Esophagus muscularis mucosa (tissue), 4 donors: ENCODE measurements around the gene NR5A2. TPM values are rescaled to one million over a fixed set of nuclear protein-coding genes. Genes with fewer than 3 reads are reported as not detected.
"Not testable (repeated sequence)": the region's sequence is repeated elsewhere in the genome, so short reads cannot be mapped to it uniquely, and the experiment has no call there.

Experiments used
- DNase-seq: peaks from one replicate; pipeline ENCODE4 v3.0.0-alpha.2; 2017; ENCODE audit errors: extremely low spot score
- H3K27ac ChIP-seq, 4 donors: fragments of 200-600 bp; sonication (generic); replicated peaks in 1 of 4; 1 replicate in 3 of 4; 2 replicates in 1 of 4; pipeline ENCODE4 v1.5.1; 2016 to 2019; ENCODE audit warnings: mild to moderate bottlenecking in 1 of 4
- H3K27me3 ChIP-seq, 4 donors: fragments of 200-600 bp; sonication (generic); one replicate each; pipeline versions ENCODE4 v1.5.1 to v1.6.0; 2016 to 2019
- H3K36me3 ChIP-seq, 4 donors: fragments of 200-600 bp; sonication (generic); one replicate each; pipeline ENCODE4 v1.5.1; 2016 to 2019
- H3K4me1 ChIP-seq, 4 donors: fragments of 200-600 bp; sonication (generic); one replicate each; pipeline ENCODE4 v1.5.1; 2016 to 2019
- H3K4me3 ChIP-seq, 4 donors: fragments of 200-600 bp; sonication (generic); 1 replicate in 2 of 4; 2 replicates in 2 of 4; pipeline ENCODE4 v1.5.1; 2016 to 2019; ENCODE audit warnings: mild to moderate bottlenecking in 4 of 4, moderate library complexity in 1 of 4
- H3K9me3 ChIP-seq, 4 donors: fragments of 200-600 bp; sonication (generic); 1 replicate in 3 of 4; 2 replicates in 1 of 4; pipeline ENCODE4 v1.5.1; 2016 to 2019
- CTCF ChIP-seq, 3 experiments: fragments of 200-600 bp in 2 of 3; fragments of 450-650 bp in 1 of 3; sonication (generic) in 2 of 3; IDR thresholded peaks; one replicate each; pipeline ENCODE4 v1.5.1; 2017 to 2019; ENCODE audit warnings: antibody characterized with exemption in 3 of 3, mild to moderate bottlenecking in 2 of 3, moderate library complexity in 1 of 3
- EP300 ChIP-seq: sonication (generic); formaldehyde crosslinking; IDR thresholded peaks from one replicate; pipeline ENCODE4 v1.6.1; 2017; ENCODE audit warnings: antibody characterized with exemption
- POLR2A ChIP-seq: fragments of 450-650 bp; IDR thresholded peaks from one replicate; pipeline ENCODE4 v1.6.1; 2017; ENCODE audit warnings: antibody characterized with exemption, moderate library complexity, mild to moderate bottlenecking, low read depth
- POLR2AphosphoS5 ChIP-seq, 2 donors: sonication (generic); formaldehyde crosslinking; IDR thresholded peaks; one replicate each; pipeline ENCODE4 v1.6.1; 2017; ENCODE audit warnings: antibody characterized with exemption in 2 of 2
- WGBS: methylation state at CpG from one replicate; pipeline ENCODE4 v1.1.5; 2018; 5-methylcytosine and 5-hydroxymethylcytosine counted together
- intact Hi-C: fragments of 100-400 bp; cut with DNase I; formaldehyde crosslinking; loops from one replicate; pipeline ENCODE4 v1.15.1; 2023
- total RNA-seq, 4 donors: library from RNA; depleted of rRNA; stranded (reverse); fragments of >200 nt; gene quantifications; one replicate each; pipeline versions ENCODE4 v1.1.0 to v1.2.1, GENCODE V29; 2016

NR5A2 gene
- total RNA-seq, 4 donors from 2014 or later, result 0.83 to 4.0 (median 2.9) TPM

- intact Hi-C loops, result no loop called here
- Histone ChIP-seq H3K4me3 (no peak overlapping the region), H3K36me3 (no peaks in the 10 kb centered on the region), H3K27me3 (no peaks in the 10 kb centered on the region), H3K4me1 (peaks cover 12 to 19% (median 15%) of the 10 kb centered on the region in 4 donors), H3K27ac (peak overlapping the region in 2 of 4 donors; percentile 39 to 51), H3K9me3 (no peaks in the 10 kb centered on the region)
- TF ChIP-seq EP300 (no peak), POLR2AphosphoS5 (IDR thresholded peaks at IDR 0.05) (no peak), CTCF (IDR thresholded peaks at IDR 0.05) (no peak), POLR2A (no peak)
- 74% methylated on average over 2 of the region's 2 CpGs for WGBS
- no peak for DNase-seq
Measured at GRCh38 chr1:200183637-200184036, 156.1 kb downstream of the NR5A2 start.

- no peak overlapping the region for H3K4me3 ChIP-seq
- peak overlapping the region in 2 of 4 donors; percentile 39 to 51 for H3K27ac ChIP-seq
- no peak for DNase-seq
- intact Hi-C loops, result no loop called here
- H3K36me3 ChIP-seq, result no peaks in the 10 kb centered on the region
- H3K9me3 ChIP-seq, result no peaks in the 10 kb centered on the region
- peak; percentile 40 to 73 for TF ChIP-seq POLR2AphosphoS5 (IDR thresholded peaks at IDR 0.05)
- TF ChIP-seq CTCF (IDR thresholded peaks at IDR 0.05), result no peak
- 16% methylated on average over 4 of the region's 4 CpGs for WGBS
- no peaks in the 10 kb centered on the region for H3K27me3 ChIP-seq
- H3K4me1 ChIP-seq, result peaks cover 12 to 19% (median 15%) of the 10 kb centered on the region in 4 donors
Measured at GRCh38 chr1:200184196-200184595, 156.7 kb downstream of the NR5A2 start.

- H3K27ac ChIP-seq, H3K9me3 ChIP-seq, H3K36me3 ChIP-seq, H3K27me3 ChIP-seq, intact Hi-C loops, DNase-seq, H3K4me3 ChIP-seq: not testable (repeated sequence)
- 69% methylated on average over 8 of the region's 8 CpGs for WGBS
- peaks cover 12 to 19% (median 15%) of the 10 kb centered on the region in 4 donors for H3K4me1 ChIP-seq
Measured at GRCh38 chr1:200185191-200185590, 157.7 kb downstream of the NR5A2 start.

- H3K27me3 ChIP-seq, H3K27ac ChIP-seq, H3K9me3 ChIP-seq, DNase-seq, H3K4me3 ChIP-seq, intact Hi-C loops, H3K36me3 ChIP-seq: not testable (repeated sequence)
- 91% methylated on average over 2 of the region's 2 CpGs for WGBS
- H3K4me1 ChIP-seq, result peaks cover 12 to 19% (median 15%) of the 10 kb centered on the region in 4 donors
Measured at GRCh38 chr1:200187332-200187731, 159.8 kb downstream of the NR5A2 start.

GRCh38 chr1:200191993-200192392, 164.5 kb downstream of the NR5A2 start:
- no peak for TF ChIP-seq EP300
- TF ChIP-seq POLR2AphosphoS5 (IDR thresholded peaks at IDR 0.05), result no peak
- no peak for TF ChIP-seq POLR2A
- no peak for TF ChIP-seq CTCF (IDR thresholded peaks at IDR 0.05)
- no peaks in the 10 kb centered on the region for H3K4me1 ChIP-seq
- H3K4me3 ChIP-seq, result no peak overlapping the region
- intact Hi-C loops, result no loop called here
- no peaks in the 10 kb centered on the region for H3K9me3 ChIP-seq
- H3K27ac ChIP-seq, result no peak overlapping the region
- H3K36me3 ChIP-seq, result no peaks in the 10 kb centered on the region
- no peak for DNase-seq
- H3K27me3 ChIP-seq, result no peaks in the 10 kb centered on the region
- WGBS, result 77% methylated on average over 3 of the region's 3 CpGs

GRCh38 chr1:200194477-200194876, 167.0 kb downstream of the NR5A2 start:
- H3K27me3 ChIP-seq, result no peaks in the 10 kb centered on the region
- no peaks in the 10 kb centered on the region for H3K9me3 ChIP-seq
- intact Hi-C loops, result no loop called here
- no peaks in the 10 kb centered on the region for H3K36me3 ChIP-seq
- no peak for TF ChIP-seq EP300
- no peak for TF ChIP-seq POLR2A
- no peak for TF ChIP-seq POLR2AphosphoS5 (IDR thresholded peaks at IDR 0.05)
- TF ChIP-seq CTCF (IDR thresholded peaks at IDR 0.05), result no peak
- H3K4me1 ChIP-seq, result no peaks in the 10 kb centered on the region
- H3K27ac ChIP-seq, result no peak overlapping the region
- 97% methylated on average over 8 of the region's 8 CpGs for WGBS
- H3K4me3 ChIP-seq, result no peak overlapping the region
- DNase-seq, result no peak
